ENCODE results near the gene TAF4. TPM values are rescaled to one million over a fixed set of nuclear protein-coding genes. Genes with fewer than 3 reads are reported as not detected.
"Not testable (repeated sequence)": the region's sequence is repeated elsewhere in the genome, so short reads cannot be mapped to it uniquely, and the experiment has no call there.

TAF4 gene
- polyA plus RNA-seq, 1 donor: 20.0 TPM

- no peak for DNase-seq
Observed at GRCh38 chr20:61978491-61978890, 87.2 kb downstream of the TAF4 start.

- no peak for DNase-seq
Observed at GRCh38 chr20:61977419-61977786, 88.3 kb downstream of the TAF4 start.

GRCh38 chr20:61976644-61977418, 88.8 kb downstream of the TAF4 start:
- no peak for DNase-seq

- no peak for DNase-seq
Observed at GRCh38 chr20:61976263-61976643, 89.4 kb downstream of the TAF4 start.

- no peak for DNase-seq
Observed at GRCh38 chr20:61975407-61976129, 90.1 kb downstream of the TAF4 start.

GRCh38 chr20:61974357-61974665, 91.4 kb downstream of the TAF4 start:
- DNase-seq: no peak

GRCh38 chr20:61973515-61974356, 91.9 kb downstream of the TAF4 start:
- no peak for DNase-seq

GRCh38 chr20:61972636-61973508, 92.8 kb downstream of the TAF4 start:
- no peak for DNase-seq

- DNase-seq: not testable (repeated sequence)
Observed at GRCh38 chr20:61971595-61971994, 94.1 kb downstream of the TAF4 start.

GRCh38 chr20:61970357-61970756, 95.3 kb downstream of the TAF4 start:
- no peak for DNase-seq

- DNase-seq: no peak
Observed at GRCh38 chr20:61969806-61970205, 95.9 kb downstream of the TAF4 start.

GRCh38 chr20:61968932-61969331, 96.7 kb downstream of the TAF4 start:
- DNase-seq: no peak

GRCh38 chr20:61968036-61968810, 97.5 kb downstream of the TAF4 start:
- no peak for DNase-seq

GRCh38 chr20:61967300-61967699, 98.4 kb downstream of the TAF4 start:
- DNase-seq: no peak

GRCh38 chr20:61966492-61967244, 99.0 kb downstream of the TAF4 start:
- no peak for DNase-seq

- DNase-seq: no peak
Observed at GRCh38 chr20:61965606-61966491, 99.8 kb downstream of the TAF4 start.

GRCh38 chr20:61964675-61965605, 100.7 kb downstream of the TAF4 start:
- DNase-seq: no peak
